Testis (tissue), 3 donors: Measurements from ENCODE around the gene PHF23. TPM values are rescaled to one million over a fixed set of nuclear protein-coding genes. Genes with fewer than 3 reads are reported as not detected.

Source experiments
- DNase-seq: peaks from one replicate; pipeline ENCODE4 v3.0.0-alpha.2; 2019
- H3K27ac ChIP-seq, 2 donors: fragments of 200-600 bp; sonication (generic); one replicate each; pipeline ENCODE4 v1.5.1; 2019
- H3K27me3 ChIP-seq: fragments of 200-600 bp; sonication (generic); one replicate; pipeline ENCODE4 v1.5.1; 2019
- H3K36me3 ChIP-seq: fragments of 200-600 bp; sonication (generic); one replicate; pipeline ENCODE4 v1.5.1; 2017; ENCODE audit warnings: low read depth; ENCODE audit errors: missing control alignments
- H3K4me1 ChIP-seq: fragments of 200-600 bp; sonication (generic); one replicate; pipeline ENCODE4 v1.5.1; 2019
- H3K4me3 ChIP-seq, 2 donors: fragments of 200-600 bp; sonication (generic); one replicate each; pipeline ENCODE4 v1.5.1; 2017 to 2019
- H3K9me3 ChIP-seq: fragments of 200-600 bp; sonication (generic); one replicate; pipeline ENCODE4 v1.5.1; 2017
- CTCF ChIP-seq, 3 experiments: fragments of 450-650 bp in 2 of 3; fragments of 200-600 bp in 1 of 3; sonication (generic) in 1 of 3; IDR thresholded peaks; one replicate each; pipeline ENCODE4 v1.5.1; 2016 to 2019; ENCODE audit warnings: antibody characterized with exemption in 3 of 3, mild to moderate bottlenecking in 2 of 3, moderate library complexity in 1 of 3
- POLR2A ChIP-seq: fragments of 450-650 bp; IDR thresholded peaks from one replicate; pipeline ENCODE4 v1.6.1; 2017; ENCODE audit warnings: antibody characterized with exemption, mild to moderate bottlenecking, moderate library complexity
- WGBS, 2 donors: methylation state at CpG; one replicate each; pipeline ENCODE4 v1.1.5; 2018; 5-methylcytosine and 5-hydroxymethylcytosine counted together
- intact Hi-C: fragments of 100-400 bp; cut with DNase I; formaldehyde crosslinking; loops from one replicate; pipeline ENCODE4 v1.15.1; 2023; ENCODE audit warnings: low total_unique reads
- polyA plus RNA-seq: library from polyadenylated mRNA; stranded (reverse); fragments of 350-450 nt; fragmentation: Illumina TruSeq; extraction: RNeasy Lipid Tissue Mini Kit (QIAGEN cat#74804); gene quantifications from one replicate; pipeline ENCODE4 v1.2.3, GENCODE V29; 2014; ENCODE audit warnings: low read depth, low replicate concordance; ENCODE audit not compliant: insufficient read depth
- total RNA-seq, 2 donors: library from RNA; depleted of rRNA; stranded (reverse); fragments of >200 nt; gene quantifications; one replicate each; pipeline ENCODE4 v1.2.3, GENCODE V29; 2016

PHF23 gene
- total and polyA plus RNA-seq, 3 donors from 2014 or later, result 53.4 to 61.6 (median 54.9) TPM

GRCh38 chr17:7262192-7262934, 23.1 kb upstream of the PHF23 start, which contains the start of gene CLDN7:
CLDN7 (minus strand) TSS chr17:7262478; CDS start chr17:7262043, 435 bp downstream.
- 3 to 6% methylated on average over 51 to 64 of the region's 64 CpGs for WGBS, 2 donors
- TF ChIP-seq POLR2A (no peak), CTCF (IDR thresholded peaks at IDR 0.05) (no peak)
- no peak for DNase-seq
- Histone ChIP-seq H3K9me3 (no peaks in the 10 kb centered on the region), H3K4me3 (peak within 1 kb of the TSS; percentile 45 to 52), H3K4me1 (peaks cover 8% of the 10 kb centered on the region), H3K36me3 (no peaks in the 10 kb centered on the region), H3K27ac (no peak within 1 kb of the TSS), H3K27me3 (no peaks in the 10 kb centered on the region)
- intact Hi-C loops, result no loop called here

- no peaks in the 10 kb centered on the region for H3K27me3 ChIP-seq
- intact Hi-C loops, result no loop called here
- 5 to 7% methylated on average over 22 to 52 of the region's 71 CpGs for WGBS, 2 donors
- TF ChIP-seq POLR2A (no peak), CTCF (IDR thresholded peaks at IDR 0.05) (no peak)
- H3K27ac ChIP-seq, result no peak overlapping the region
- H3K36me3 ChIP-seq, result no peaks in the 10 kb centered on the region
- no peak for DNase-seq
- no peaks in the 10 kb centered on the region for H3K9me3 ChIP-seq
- peaks cover 8% of the 10 kb centered on the region for H3K4me1 ChIP-seq
- peak overlapping the region; percentile 45 to 52 for H3K4me3 ChIP-seq
These were observed 22.3 kb upstream of the PHF23 start for GRCh38 chr17:7261379-7262191.

GRCh38 chr17:7260651-7261378, 21.6 kb upstream of the PHF23 start:
- H3K36me3 ChIP-seq, result no peaks in the 10 kb centered on the region
- no peak for DNase-seq
- no peaks in the 10 kb centered on the region for H3K9me3 ChIP-seq
- intact Hi-C loops, result no loop called here
- 8 to 40% methylated on average over 1 to 34 of the region's 54 CpGs for WGBS, 2 donors
- peak overlapping the region; percentile 45 to 52 for H3K4me3 ChIP-seq
- peaks cover 8% of the 10 kb centered on the region for H3K4me1 ChIP-seq
- TF ChIP-seq CTCF (IDR thresholded peaks at IDR 0.05) (no peak), POLR2A (no peak)
- no peaks in the 10 kb centered on the region for H3K27me3 ChIP-seq
- H3K27ac ChIP-seq, result no peak overlapping the region

GRCh38 chr17:7260151-7260550, 20.9 kb upstream of the PHF23 start:
- no peaks in the 10 kb centered on the region for H3K9me3 ChIP-seq
- intact Hi-C loops, result no loop called here
- H3K4me1 ChIP-seq, result peaks cover 8% of the 10 kb centered on the region
- H3K27ac ChIP-seq, result no peak overlapping the region
- DNase-seq, result no peak
- no peaks in the 10 kb centered on the region for H3K27me3 ChIP-seq
- 75 to 80% methylated on average over 4 of the region's 4 CpGs for WGBS, 2 donors
- H3K4me3 ChIP-seq, result no peak overlapping the region
- no peak for TF ChIP-seq CTCF (IDR thresholded peaks at IDR 0.05)
- no peak for TF ChIP-seq POLR2A
- no peaks in the 10 kb centered on the region for H3K36me3 ChIP-seq
